Muscle layer of colon (tissue), 2 donors: ENCODE results near the gene BCO2.
"Not testable (repeated sequence)": the region's sequence is repeated elsewhere in the genome, so short reads cannot be mapped to it uniquely, and the experiment has no call there.

ENCODE experiments used
- H3K27ac ChIP-seq: one replicate; pipeline ENCODE4 v1.7.0; 2013; ENCODE audit warnings: low read depth, mild to moderate bottlenecking, low read length, moderate library complexity
- H3K27me3 ChIP-seq, 2 donors: one replicate each; pipeline ENCODE4 v1.7.0; 2013; ENCODE audit warnings: low read length in 2 of 2, mild to moderate bottlenecking in 2 of 2; ENCODE audit not compliant: insufficient read depth in 2 of 2, control insufficient read depth in 1 of 2
- H3K36me3 ChIP-seq: one replicate; pipeline ENCODE4 v1.7.0; 2013; ENCODE audit warnings: mild to moderate bottlenecking, low read length; ENCODE audit not compliant: insufficient read depth
- H3K4me1 ChIP-seq: one replicate; pipeline ENCODE4 v1.7.0; 2013; ENCODE audit warnings: mild to moderate bottlenecking, low read length; ENCODE audit not compliant: insufficient read depth
- H3K4me3 ChIP-seq, 2 donors: one replicate each; pipeline ENCODE4 v1.7.0; 2013; ENCODE audit warnings: low read length in 2 of 2, low read depth in 1 of 2, mild to moderate bottlenecking in 1 of 2, moderate library complexity in 1 of 2
- H3K9ac ChIP-seq: one replicate; pipeline ENCODE4 v1.7.0; 2013; ENCODE audit warnings: low read length
- H3K9me3 ChIP-seq: one replicate; pipeline ENCODE4 v1.7.0; 2013; ENCODE audit warnings: mild to moderate bottlenecking, low read length
- donor health status: abdominal sarcoma.
- donor health status: Adenocarcinoma of cecum.

The BCO2 gene

GRCh38 chr11:112159098-112160065 lies 15.9 kb upstream of the BCO2 start:
- Histone ChIP-seq H3K27ac (no peak overlapping the region), H3K36me3 (no peaks in the 10 kb centered on the region), H3K4me1 (peaks cover 5% of the 10 kb centered on the region), H3K9ac (no peak overlapping the region), H3K9me3 (no peaks in the 10 kb centered on the region), H3K4me3 (no peak overlapping the region), H3K27me3 (no peaks in the 10 kb centered on the region)

GRCh38 chr11:112160091-112160848 lies 15.0 kb upstream of the BCO2 start:
- no peaks in the 10 kb centered on the region for H3K9me3 ChIP-seq
- H3K27me3 ChIP-seq, result no peaks in the 10 kb centered on the region
- peaks cover 5% of the 10 kb centered on the region for H3K4me1 ChIP-seq
- no peaks in the 10 kb centered on the region for H3K36me3 ChIP-seq
- H3K9ac ChIP-seq, result no peak overlapping the region
- no peak overlapping the region for H3K4me3 ChIP-seq
- H3K27ac ChIP-seq, result no peak overlapping the region

GRCh38 chr11:112161012-112161411 lies 14.3 kb upstream of the BCO2 start:
- Histone ChIP-seq H3K9ac (no peak overlapping the region), H3K27ac (no peak overlapping the region), H3K4me3 (no peak overlapping the region), H3K9me3 (no peaks in the 10 kb centered on the region), H3K36me3 (no peaks in the 10 kb centered on the region), H3K4me1 (peaks cover 5% of the 10 kb centered on the region), H3K27me3 (no peaks in the 10 kb centered on the region)

GRCh38 chr11:112162200-112162599 lies 13.1 kb upstream of the BCO2 start:
- H3K4me1 ChIP-seq, H3K27me3 ChIP-seq, H3K9ac ChIP-seq, H3K27ac ChIP-seq, H3K9me3 ChIP-seq, H3K4me3 ChIP-seq, H3K36me3 ChIP-seq: not testable (repeated sequence)

- Histone ChIP-seq H3K4me1 (peaks cover 5% of the 10 kb centered on the region), H3K9me3 (no peaks in the 10 kb centered on the region), H3K36me3 (no peaks in the 10 kb centered on the region), H3K27me3 (no peaks in the 10 kb centered on the region), H3K4me3 (no peak overlapping the region), H3K27ac (no peak overlapping the region), H3K9ac (no peak overlapping the region)
Observed at GRCh38 chr11:112162761-112163546, 12.4 kb upstream of the BCO2 start.

- Histone ChIP-seq H3K9me3 (no peaks in the 10 kb centered on the region), H3K27me3 (no peaks in the 10 kb centered on the region), H3K9ac (no peak within 1 kb of the TSS), H3K4me1 (peaks cover 5% of the 10 kb centered on the region), H3K36me3 (no peaks in the 10 kb centered on the region), H3K27ac (no peak within 1 kb of the TSS), H3K4me3 (no peak within 1 kb of the TSS)
Observed at GRCh38 chr11:112163875-112164685, 11.2 kb upstream of the BCO2 start, which contains the start of gene IL18. Gene IL18, minus strand, starts transcription at chr11:112164094. Its CDS starts 9,041 bp downstream, at chr11:112155053.

- Histone ChIP-seq H3K36me3 (no peaks in the 10 kb centered on the region), H3K9ac (no peak overlapping the region), H3K4me1 (peaks cover 5% of the 10 kb centered on the region), H3K27ac (no peak overlapping the region), H3K9me3 (no peaks in the 10 kb centered on the region), H3K27me3 (no peaks in the 10 kb centered on the region), H3K4me3 (no peak overlapping the region)
Observed at GRCh38 chr11:112165049-112165448, 10.3 kb upstream of the BCO2 start.

- Histone ChIP-seq H3K9me3 (no peaks in the 10 kb centered on the region), H3K9ac (no peak overlapping the region), H3K4me3 (no peak overlapping the region), H3K4me1 (no peaks in the 10 kb centered on the region), H3K27ac (no peak overlapping the region), H3K36me3 (no peaks in the 10 kb centered on the region), H3K27me3 (no peaks in the 10 kb centered on the region)
Observed at GRCh38 chr11:112166562-112166961, 8.8 kb upstream of the BCO2 start.

GRCh38 chr11:112167145-112167544 lies 8.2 kb upstream of the BCO2 start, which contains the start of gene TEX12:
Gene TEX12, plus strand, starts transcription at chr11:112167372. Its CDS starts 1,897 bp downstream, at chr11:112169269.
- H3K4me3 ChIP-seq, result no peak within 1 kb of the TSS
- H3K36me3 ChIP-seq, result no peaks in the 10 kb centered on the region
- no peak within 1 kb of the TSS for H3K9ac ChIP-seq
- H3K27ac ChIP-seq, result no peak within 1 kb of the TSS
- no peaks in the 10 kb centered on the region for H3K4me1 ChIP-seq
- H3K27me3 ChIP-seq, result no peaks in the 10 kb centered on the region
- no peaks in the 10 kb centered on the region for H3K9me3 ChIP-seq

- no peaks in the 10 kb centered on the region for H3K36me3 ChIP-seq
- H3K27ac ChIP-seq, result no peak overlapping the region
- H3K4me1 ChIP-seq, result peaks cover 23% of the 10 kb centered on the region
- no peaks in the 10 kb centered on the region for H3K9me3 ChIP-seq
- no peaks in the 10 kb centered on the region for H3K27me3 ChIP-seq
- H3K9ac ChIP-seq, result no peak overlapping the region
- H3K4me3 ChIP-seq, result no peak overlapping the region
Observed at GRCh38 chr11:112172362-112172994, 2.8 kb upstream of the BCO2 start.
